CD4-positive, alpha-beta T cell treated with Interleukin-17A for 1 hour (primary cell): ENCODE results near the gene JPH4.
A peak's percentile ranks its signal among the peaks of the same experiment; 100 is the strongest.
"Not testable (repeated sequence)": the region's sequence is repeated elsewhere in the genome, so short reads cannot be mapped to it uniquely, and the experiment has no call there.

ENCODE experiments used
- DNase-seq: peaks from one replicate; pipeline ENCODE4 v3.0.0-alpha.2; 2020

The JPH4 gene

GRCh38 chr14:23608454-23608853, 29.9 kb upstream of the JPH4 start:
- DNase-seq, result no peak

GRCh38 chr14:23605931-23606585, 27.5 kb upstream of the JPH4 start:
- DNase-seq, result no peak

- DNase-seq, result no peak
These were observed 26.1 kb upstream of the JPH4 start for GRCh38 chr14:23604675-23605170.

GRCh38 chr14:23604148-23604547, 25.6 kb upstream of the JPH4 start:
- DNase-seq, result no peak

GRCh38 chr14:23603103-23603502, 24.5 kb upstream of the JPH4 start:
- no peak for DNase-seq

- DNase-seq, result no peak
These were observed 23.8 kb upstream of the JPH4 start for GRCh38 chr14:23602181-23603095.

GRCh38 chr14:23601845-23602180, 23.2 kb upstream of the JPH4 start:
- DNase-seq, result no peak

- DNase-seq, result no peak
These were observed 22.8 kb upstream of the JPH4 start for GRCh38 chr14:23601424-23601823.

GRCh38 chr14:23600806-23601205, 22.2 kb upstream of the JPH4 start:
- no peak for DNase-seq

- DNase-seq, result no peak
These were observed 21.7 kb upstream of the JPH4 start for GRCh38 chr14:23600322-23600707.

- not testable (repeated sequence) for DNase-seq
These were observed 15.6 kb upstream of the JPH4 start for GRCh38 chr14:23594191-23594590.

- DNase-seq, result no peak
These were observed 11.6 kb upstream of the JPH4 start for GRCh38 chr14:23590198-23590597.

- DNase-seq, result no peak
These were observed 11.0 kb upstream of the JPH4 start for GRCh38 chr14:23589606-23590005.

- peak; percentile 85 for DNase-seq
These were observed 10.5 kb upstream of the JPH4 start for GRCh38 chr14:23588884-23589598.

GRCh38 chr14:23584527-23585203, 6.1 kb upstream of the JPH4 start:
- not testable (repeated sequence) for DNase-seq

GRCh38 chr14:23583761-23584526, 5.4 kb upstream of the JPH4 start:
- not testable (repeated sequence) for DNase-seq

GRCh38 chr14:23582906-23583760, 4.5 kb upstream of the JPH4 start:
- no peak for DNase-seq

- DNase-seq, result no peak
These were observed 2.3 kb upstream of the JPH4 start for GRCh38 chr14:23580948-23581281.

- DNase-seq, result no peak
These were observed 1.7 kb upstream of the JPH4 start for GRCh38 chr14:23580152-23580926.

GRCh38 chr14:23579739-23580138, 1.1 kb upstream of the JPH4 start:
- no peak for DNase-seq

- no peak for DNase-seq
These were observed 681 bp upstream of the JPH4 start for GRCh38 chr14:23579311-23579630.
